ENCODE data around the gene ATRX.
"Not testable (repeated sequence)": the region's sequence is repeated elsewhere in the genome, so short reads cannot be mapped to it uniquely, and the experiment has no call there.

ATRX gene

DNA sequence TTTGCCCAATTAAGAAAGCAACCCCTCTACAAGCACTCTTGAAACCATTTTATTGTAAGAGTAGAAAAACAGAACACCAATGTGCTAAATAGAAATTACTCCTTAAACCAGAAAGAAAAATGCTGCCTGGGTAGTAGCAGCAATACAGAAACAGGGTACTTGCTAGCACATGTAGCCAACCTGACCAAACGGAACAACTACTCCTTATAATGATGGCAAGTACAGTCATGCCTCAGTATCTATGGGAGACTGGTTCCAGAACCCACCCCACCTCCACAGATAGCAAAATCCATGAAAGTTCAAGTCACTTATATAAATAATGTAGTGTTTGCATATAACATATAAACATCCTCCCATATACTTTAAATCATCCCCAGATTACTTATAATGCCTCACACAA is 168.8 kb downstream of the ATRX start:
- H3K4me3 ChIP-seq (ENCODE audit: low read length) = no peak overlapping the region
- no peak for TF ChIP-seq ZNF274 (IDR thresholded peaks at IDR 0.05; ENCODE audit: low read depth, low read length)

GRCh38 chrX:77603635-77604336 is 182.2 kb downstream of the ATRX start:
- TF ChIP-seq ZNF274 (IDR thresholded peaks at IDR 0.05; ENCODE audit: low read depth, low read length) = no peak

GRCh38 chrX:77597511-77597910 is 188.5 kb downstream of the ATRX start:
- H3K4me3 ChIP-seq (ENCODE audit: low read length) = no peak overlapping the region
- no peak for TF ChIP-seq ZNF274 (IDR thresholded peaks at IDR 0.05; ENCODE audit: low read depth, low read length)

More at GRCh38 chrX:77603635-77604336, 182.2 kb downstream of the ATRX start:
- H3K4me3 ChIP-seq (ENCODE audit: low read length) = no peak overlapping the region

- no peak overlapping the region for H3K4me3 ChIP-seq (ENCODE audit: low read length)
- no peak for TF ChIP-seq ZNF274 (IDR thresholded peaks at IDR 0.05; ENCODE audit: low read depth, low read length)
Measured at GRCh38 chrX:77597090-77597489, 188.9 kb downstream of the ATRX start.

GRCh38 chrX:77595848-77596247 is 190.2 kb downstream of the ATRX start:
- TF ChIP-seq ZNF274 (IDR thresholded peaks at IDR 0.05; ENCODE audit: low read depth, low read length) = no peak
- H3K4me3 ChIP-seq (ENCODE audit: low read length) = no peak overlapping the region

GRCh38 chrX:77572322-77572721 is 213.7 kb downstream of the ATRX start:
- H3K4me3 ChIP-seq (ENCODE audit: low read length) = no peak overlapping the region
- TF ChIP-seq ZNF274 (IDR thresholded peaks at IDR 0.05; ENCODE audit: low read depth, low read length) = no peak

- TF ChIP-seq ZNF274 (IDR thresholded peaks at IDR 0.05; ENCODE audit: low read depth, low read length) = no peak
- no peak overlapping the region for H3K4me3 ChIP-seq (ENCODE audit: low read length)
Measured at GRCh38 chrX:77565278-77565677, 220.7 kb downstream of the ATRX start.

GRCh38 chrX:77564823-77565222 is 221.2 kb downstream of the ATRX start:
- no peak overlapping the region for H3K4me3 ChIP-seq (ENCODE audit: low read length)
- no peak for TF ChIP-seq ZNF274 (IDR thresholded peaks at IDR 0.05; ENCODE audit: low read depth, low read length)

- no peak for TF ChIP-seq ZNF274 (IDR thresholded peaks at IDR 0.05; ENCODE audit: low read depth, low read length)
- no peak overlapping the region for H3K4me3 ChIP-seq (ENCODE audit: low read length)
Measured at GRCh38 chrX:77561372-77561771, 224.6 kb downstream of the ATRX start.

DNA sequence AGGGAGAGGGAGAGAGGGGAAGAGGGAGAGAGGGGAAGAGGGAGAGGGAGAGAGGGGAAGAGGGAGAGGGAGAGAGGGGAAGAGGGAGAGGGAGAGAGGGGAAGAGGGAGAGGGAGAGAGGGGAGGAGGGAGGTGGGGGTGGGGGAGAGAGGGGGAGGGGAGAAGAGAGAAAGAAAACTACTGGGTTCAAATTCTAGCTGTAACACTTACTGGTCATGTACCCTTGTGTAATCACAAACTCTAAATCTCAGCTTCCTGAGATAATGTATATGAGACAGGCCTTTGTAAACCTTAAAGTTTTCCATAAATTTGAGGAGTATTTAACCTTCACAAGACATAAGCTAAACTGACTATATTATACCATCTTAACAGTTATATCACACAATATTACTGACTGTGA is 229.7 kb downstream of the ATRX start:
- no peak for TF ChIP-seq ZNF274 (IDR thresholded peaks at IDR 0.05; ENCODE audit: low read depth, low read length)
- H3K4me3 ChIP-seq (ENCODE audit: low read length) = no peak overlapping the region

- H3K4me3 ChIP-seq (ENCODE audit: low read length) = no peak overlapping the region
- TF ChIP-seq ZNF274 (IDR thresholded peaks at IDR 0.05; ENCODE audit: low read depth, low read length) = no peak
Measured at GRCh38 chrX:77548751-77549150, 237.3 kb downstream of the ATRX start.

DNA sequence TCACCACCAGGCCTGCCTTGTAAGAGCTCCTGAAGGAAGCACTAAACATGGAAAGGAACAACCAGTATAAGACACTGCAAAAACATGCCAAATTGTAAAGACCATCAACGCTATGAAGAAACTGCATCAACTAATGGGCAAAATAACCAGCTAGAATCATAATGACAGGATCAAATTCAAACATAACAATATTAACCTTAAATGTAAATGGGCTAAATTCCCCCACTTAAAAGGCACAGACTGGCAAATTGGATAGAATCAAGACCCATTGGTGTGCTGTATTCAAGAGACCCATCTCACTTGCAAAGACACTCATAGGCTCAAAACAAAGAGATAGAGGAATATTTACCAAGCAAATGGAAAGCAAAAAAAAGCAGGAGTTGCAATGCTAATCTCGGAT is 246.2 kb downstream of the ATRX start:
- H3K4me3 ChIP-seq (ENCODE audit: low read length) = not testable (repeated sequence)

DNA sequence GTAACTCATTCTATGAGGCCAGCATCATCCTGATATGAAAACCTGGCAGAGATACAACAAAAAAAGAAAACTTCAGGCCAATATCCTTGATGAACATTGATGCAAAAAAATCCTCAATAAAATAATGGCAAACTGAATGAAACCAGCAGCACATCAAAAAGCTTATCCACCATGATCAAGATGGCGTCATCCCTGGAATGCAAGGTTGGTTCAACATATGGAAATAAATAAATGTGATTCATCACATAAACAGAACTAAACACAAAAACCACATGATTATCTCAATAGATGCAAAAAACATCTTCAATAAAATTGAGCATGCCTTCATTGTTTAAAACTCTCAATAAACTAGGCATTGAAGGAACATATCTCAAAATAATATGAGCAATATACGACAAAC is 254.8 kb downstream of the ATRX start:
- H3K4me3 ChIP-seq (ENCODE audit: low read length) = not testable (repeated sequence)

GRCh38 chrX:77528034-77528433 is 258.0 kb downstream of the ATRX start:
- no peak for TF ChIP-seq ZNF274 (IDR thresholded peaks at IDR 0.05; ENCODE audit: low read depth, low read length)
- no peak overlapping the region for H3K4me3 ChIP-seq (ENCODE audit: low read length)

DNA sequence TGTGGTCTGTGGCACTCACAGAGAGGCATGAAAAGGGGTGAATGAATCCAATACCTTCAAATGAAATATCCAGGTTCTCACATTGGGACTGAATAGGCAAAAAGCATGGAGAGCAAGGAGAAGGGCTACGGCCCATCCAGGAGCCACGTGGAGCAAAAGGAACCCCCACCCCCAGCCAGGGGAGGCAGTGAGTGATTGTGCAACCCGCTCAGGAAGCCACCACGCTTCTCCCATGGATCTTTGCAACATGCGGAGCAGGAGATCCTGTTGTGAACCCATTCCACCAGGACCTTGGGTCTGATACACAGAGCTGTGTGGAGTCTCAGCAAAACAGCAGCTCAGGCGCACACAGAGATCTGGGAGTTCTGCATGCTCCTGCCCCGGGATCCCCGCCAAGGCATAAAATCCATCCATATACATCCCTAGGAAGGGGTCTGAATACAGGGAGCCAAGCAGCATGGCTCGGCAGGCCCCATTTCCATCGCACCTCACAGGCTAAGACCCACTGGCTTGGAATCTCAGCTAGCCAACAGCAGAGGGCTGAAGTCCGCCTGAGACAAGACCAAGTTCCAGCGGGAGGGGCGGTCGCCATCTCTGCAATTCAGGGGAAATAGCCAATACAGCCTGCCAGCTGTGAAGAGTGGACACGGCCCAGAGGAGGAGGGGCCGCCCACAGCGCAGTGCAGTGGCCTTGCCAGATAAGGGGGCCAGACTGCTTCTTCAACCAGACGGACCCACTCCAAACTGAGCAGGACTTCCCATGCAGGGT is 258.6 kb downstream of the ATRX start:
- H3K4me3 ChIP-seq (ENCODE audit: low read length) = no peak overlapping the region

More for the DNA sequence above, 258.6 kb downstream of the ATRX start:
- TF ChIP-seq ZNF274 (IDR thresholded peaks at IDR 0.05; ENCODE audit: low read depth, low read length) = no peak

Data from GM08714 (cell line).